ENCODE results near the gene NEU2. TPM values are rescaled to one million over a fixed set of nuclear protein-coding genes. Genes with fewer than 3 reads are reported as not detected.

The NEU2 gene
- total and polyA plus RNA-seq, 2 of the 13 experiments (the other 11 are each of a cell fraction or from before 2014, with no cell fraction given), result not detected

GRCh38 chr2:233047206-233047605, 14.7 kb downstream of the NEU2 start:
- 0 out of 2 replicates have a peak, but pooled peaks cover 7% of the 10 kb centered on the region for H3K4me1 ChIP-seq (ENCODE audit: insufficient read depth, low read length)
- FAIRE-seq, result no peak
- 48% methylated on average over 3 of the region's 3 CpGs for WGBS (ENCODE audit: low lambda C conversion rate)
- H3K9me3 ChIP-seq (ENCODE audit: low read length), result no peaks in the 10 kb centered on the region
- peaks cover 8 to 77% of the 10 kb centered on the region in 2 experiments; a peak in 4 of 5 replicates for H3K27me3 ChIP-seq (ENCODE audit: control insufficient read depth in 1 of 2, insufficient read depth in 2 of 2, low read length in 2 of 2)
- ChIA-PET POLR2A (no interaction called here), CTCF (ENCODE audit: low intra/inter-chr PET ratio, low total read pairs) (no interaction called here)
- H3K9ac ChIP-seq (ENCODE audit: insufficient read depth, low read depth, low read length), result no peak overlapping the region
- in situ Hi-C loops (cut with HindIII; ENCODE audit: extremely low pct_ligation_motif_present, low pct_unique_long_range_greater_than_20kb), result no loop called here
- TF ChIP-seq ZNF275 (CRISPR knock-in tag; IDR thresholded peaks at IDR 0.05; ENCODE audit: borderline replicate concordance) (no peak), YEATS4 (CRISPR knock-in tag; IDR thresholded peaks at IDR 0.05; ENCODE audit: borderline replicate concordance) (no peak), MAX (IDR thresholded peaks at IDR 0.05) (no peak), ZNF121 (CRISPR knock-in tag; IDR thresholded peaks at IDR 0.05) (no peak), TEAD3 (CRISPR knock-in tag; optimal IDR thresholded peaks at IDR 0.05; ENCODE audit: borderline replicate concordance) (no peak), ZNF335 (CRISPR knock-in tag; IDR thresholded peaks at IDR 0.05) (no peak), ZNF253 (CRISPR knock-in tag; IDR thresholded peaks at IDR 0.05; ENCODE audit: borderline replicate concordance) (no peak)
- H3K36me3 ChIP-seq (replicated peaks in 1 of 2; ENCODE audit: control insufficient read depth in 1 of 2, insufficient read depth in 2 of 2, low read length in 2 of 2), result no peaks in the 10 kb centered on the region
- no peaks in the 10 kb centered on the region for H4K20me1 ChIP-seq (ENCODE audit: insufficient read depth, low read length)
- ATAC-seq, result no peak
- no TSS peak for BruUV-seq (replicated peaks)
- H2AFZ ChIP-seq (ENCODE audit: low read length), result no peak overlapping the region
- H3K27ac ChIP-seq (ENCODE audit: extremely low read length, insufficient read depth, low read length), result no peak overlapping the region
- no peak overlapping the region for H3K4me2 ChIP-seq (ENCODE audit: low read depth, low read length)
- no peaks in the 10 kb centered on the region for H3K79me2 ChIP-seq (ENCODE audit: insufficient read depth, low read length)
- DNase-seq (ENCODE audit: low spot score), result no peak
- H3K4me3 ChIP-seq (replicated peaks in 1 of 3; ENCODE audit: insufficient read depth in 1 of 3, low read depth in 2 of 3, low read length in 3 of 3), result no peak overlapping the region
- intact Hi-C loops (cut with micrococcal nuclease; ENCODE audit: unreplicated experiment), result loop anchor here (5.0 kb wide), 1 partner anchor 515 kb away; no protein-coding TSS in a partner anchor

GRCh38 chr2:233047667-233048066, 15.2 kb downstream of the NEU2 start:
- DNase-seq (ENCODE audit: low spot score), result no peak
- ChIA-PET POLR2A (no interaction called here), CTCF (ENCODE audit: low intra/inter-chr PET ratio, low total read pairs) (no interaction called here)
- intact Hi-C loops (cut with micrococcal nuclease; ENCODE audit: unreplicated experiment) (loop anchor here (5.0 kb wide), 1 partner anchor 515 kb away; no protein-coding TSS in a partner anchor), in situ Hi-C loops (cut with HindIII; ENCODE audit: extremely low pct_ligation_motif_present, low pct_unique_long_range_greater_than_20kb) (no loop called here)
- no peak for FAIRE-seq
- H3K79me2 ChIP-seq (ENCODE audit: insufficient read depth, low read length), result no peaks in the 10 kb centered on the region
- H3K9ac ChIP-seq (ENCODE audit: insufficient read depth, low read depth, low read length), result no peak overlapping the region
- no peaks in the 10 kb centered on the region for H4K20me1 ChIP-seq (ENCODE audit: insufficient read depth, low read length)
- no peaks in the 10 kb centered on the region for H3K36me3 ChIP-seq (replicated peaks in 1 of 2; ENCODE audit: control insufficient read depth in 1 of 2, insufficient read depth in 2 of 2, low read length in 2 of 2)
- 0 out of 2 replicates have a peak, but pooled peaks cover 7% of the 10 kb centered on the region for H3K4me1 ChIP-seq (ENCODE audit: insufficient read depth, low read length)
- 48% methylated on average over 9 of the region's 9 CpGs for WGBS (ENCODE audit: low lambda C conversion rate)
- no peak overlapping the region for H2AFZ ChIP-seq (ENCODE audit: low read length)
- H3K27ac ChIP-seq (ENCODE audit: extremely low read length, insufficient read depth, low read length), result no peak overlapping the region
- H3K27me3 ChIP-seq (ENCODE audit: control insufficient read depth in 1 of 2, insufficient read depth in 2 of 2, low read length in 2 of 2), result peaks cover 8 to 73% of the 10 kb centered on the region in 2 experiments; a peak in 4 of 5 replicates
- no TSS peak for BruUV-seq (replicated peaks)
- H3K9me3 ChIP-seq (ENCODE audit: low read length), result no peaks in the 10 kb centered on the region
- ATAC-seq, result no peak
- TF ChIP-seq ZBTB33 (CRISPR knock-in tag; IDR thresholded peaks at IDR 0.05), result no peak
- TF ChIP-seq ZMYM3 (CRISPR knock-in tag; IDR thresholded peaks at IDR 0.05), result no peak
- no peak for TF ChIP-seq BATF2 (CRISPR knock-in tag; IDR thresholded peaks at IDR 0.05)
- TF ChIP-seq HOXA5 (CRISPR knock-in tag; IDR thresholded peaks at IDR 0.05), result no peak
- no peak for TF ChIP-seq TAF1 (CRISPR knock-in tag; IDR thresholded peaks at IDR 0.05)
- H3K4me3 ChIP-seq (replicated peaks in 1 of 3; ENCODE audit: insufficient read depth in 1 of 3, low read depth in 2 of 3, low read length in 3 of 3), result no peak overlapping the region
- H3K4me2 ChIP-seq (ENCODE audit: low read depth, low read length), result no peak overlapping the region

Data from HepG2 (cell line).